ENCODE data around the gene SLAIN2. TPM values are rescaled to one million over a fixed set of nuclear protein-coding genes. Genes with fewer than 3 reads are reported as not detected.

Gene SLAIN2
- polyA plus RNA-seq, 3 donors = 13.9 to 24.1 (median 17.6) TPM

GRCh38 chr4:48429709-48430474 is 88.6 kb downstream of the SLAIN2 start:
- no CpG with 5 or more reads among the region's 1 CpG for WGBS (ENCODE audit: insufficient coverage)
- H3K4me2 ChIP-seq (replicated peaks; ENCODE audit: extremely low read depth, low read length, poor library complexity, severe bottlenecking) = no peak overlapping the region
- H3K9ac ChIP-seq (ENCODE audit: insufficient read depth, low read length, poor library complexity, severe bottlenecking) = no peak overlapping the region
- H3K4me3 ChIP-seq (replicated peaks in 1 of 3; ENCODE audit: low read depth in 2 of 3, low read length in 3 of 3) = no peak overlapping the region
- no peak overlapping the region for H2AFZ ChIP-seq (ENCODE audit: insufficient read depth, low read depth, low read length, poor library complexity, severe bottlenecking)
- H4K20me1 ChIP-seq (ENCODE audit: insufficient read depth, low read length) = no peaks in the 10 kb centered on the region
- Mint-ChIP-seq H3K36me3 (peaks cover 13 to 16% of the 10 kb centered on the region in 2 donors), H3K9me3 (peaks cover 0 to 2% (median 0%) of the 10 kb centered on the region in 7 donors), H3K27ac (peak overlapping the region in 2 of 7 donors; percentile 8 to 17), H3K4me3 (no peak overlapping the region), H3K4me1 (no peaks in the 10 kb centered on the region), H3K27me3 (ENCODE audit: low read depth in 3 of 3) (no peaks in the 10 kb centered on the region)
- intact Hi-C loops (cut with micrococcal nuclease) = no loop called here
- no peaks in the 10 kb centered on the region for H3K9me3 ChIP-seq (replicated peaks in 1 of 2; ENCODE audit: control insufficient read depth in 1 of 2, insufficient read depth in 1 of 2, low read length in 2 of 2)
- no peak for TF ChIP-seq CTCF (IDR thresholded peaks at IDR 0.05)
- no peaks in the 10 kb centered on the region for H3K4me1 ChIP-seq (ENCODE audit: control insufficient read depth in 1 of 2, insufficient read depth in 2 of 2, low read length in 2 of 2)
- no peaks in the 10 kb centered on the region for H3K79me2 ChIP-seq (ENCODE audit: insufficient read depth, low read length)
- no peak overlapping the region for H3K27ac ChIP-seq (ENCODE audit: low read depth in 1 of 2, low read length in 2 of 2)
- no peak for DNase-seq
- H3K36me3 ChIP-seq (replicated peaks in 1 of 2; ENCODE audit: control insufficient read depth in 1 of 2, insufficient read depth in 2 of 2, low read length in 2 of 2) = peaks cover 2 to 16% of the 10 kb centered on the region in 2 donors
- H3K27me3 ChIP-seq (ENCODE audit: control insufficient read depth in 2 of 2, insufficient read depth in 2 of 2, low read length in 2 of 2) = no peaks in the 10 kb centered on the region

- H3K4me3 ChIP-seq (replicated peaks in 1 of 3; ENCODE audit: low read depth in 2 of 3, low read length in 3 of 3) = no peak overlapping the region
- no peaks in the 10 kb centered on the region for H3K9me3 ChIP-seq (replicated peaks in 1 of 2; ENCODE audit: control insufficient read depth in 1 of 2, insufficient read depth in 1 of 2, low read length in 2 of 2)
- H3K27me3 ChIP-seq (ENCODE audit: control insufficient read depth in 2 of 2, insufficient read depth in 2 of 2, low read length in 2 of 2) = no peaks in the 10 kb centered on the region
- intact Hi-C loops (cut with micrococcal nuclease) = no loop called here
- Mint-ChIP-seq H3K27ac (peak overlapping the region in 4 of 7 donors; percentile 4 to 68 (median 15)), H3K4me3 (no peak overlapping the region), H3K27me3 (ENCODE audit: low read depth in 3 of 3) (no peaks in the 10 kb centered on the region), H3K9me3 (peaks cover 0 to 2% (median 0%) of the 10 kb centered on the region in 7 donors), H3K36me3 (peaks cover 10 to 14% of the 10 kb centered on the region in 2 donors), H3K4me1 (no peaks in the 10 kb centered on the region)
- H3K79me2 ChIP-seq (ENCODE audit: insufficient read depth, low read length) = no peaks in the 10 kb centered on the region
- H2AFZ ChIP-seq (ENCODE audit: insufficient read depth, low read depth, low read length, poor library complexity, severe bottlenecking) = no peak overlapping the region
- no peaks in the 10 kb centered on the region for H4K20me1 ChIP-seq (ENCODE audit: insufficient read depth, low read length)
- TF ChIP-seq CTCF (IDR thresholded peaks at IDR 0.05) = no peak
- H3K27ac ChIP-seq (ENCODE audit: low read depth in 1 of 2, low read length in 2 of 2) = no peak overlapping the region
- peaks cover 0 to 16% of the 10 kb centered on the region in 2 donors for H3K36me3 ChIP-seq (replicated peaks in 1 of 2; ENCODE audit: control insufficient read depth in 1 of 2, insufficient read depth in 2 of 2, low read length in 2 of 2)
- no peak overlapping the region for H3K4me2 ChIP-seq (replicated peaks; ENCODE audit: extremely low read depth, low read length, poor library complexity, severe bottlenecking)
- WGBS (ENCODE audit: insufficient coverage) = 94% methylated on average over 2 of the region's 2 CpGs
- no peak for DNase-seq
- no peak overlapping the region for H3K9ac ChIP-seq (ENCODE audit: insufficient read depth, low read length, poor library complexity, severe bottlenecking)
- no peaks in the 10 kb centered on the region for H3K4me1 ChIP-seq (ENCODE audit: control insufficient read depth in 1 of 2, insufficient read depth in 2 of 2, low read length in 2 of 2)
These were observed 90.1 kb downstream of the SLAIN2 start for GRCh38 chr4:48431401-48431800.
